ENCODE results near the gene MTUS2. TPM values are rescaled to one million over a fixed set of nuclear protein-coding genes. Genes with fewer than 3 reads are reported as not detected.
"Not testable (repeated sequence)": the region's sequence is repeated elsewhere in the genome, so short reads cannot be mapped to it uniquely, and the experiment has no call there.

Gene MTUS2
- total RNA-seq, 1 donor from 2014 or later: 4.1 TPM

- H3K4me1 Mint-ChIP-seq (ENCODE audit: unreplicated experiment): peaks cover 6% of the 10 kb centered on the region
- H3K36me3 Mint-ChIP-seq: no peaks in the 10 kb centered on the region
Observed at GRCh38 chr13:29383476-29383875, 563.3 kb downstream of the MTUS2 start.

DNA sequence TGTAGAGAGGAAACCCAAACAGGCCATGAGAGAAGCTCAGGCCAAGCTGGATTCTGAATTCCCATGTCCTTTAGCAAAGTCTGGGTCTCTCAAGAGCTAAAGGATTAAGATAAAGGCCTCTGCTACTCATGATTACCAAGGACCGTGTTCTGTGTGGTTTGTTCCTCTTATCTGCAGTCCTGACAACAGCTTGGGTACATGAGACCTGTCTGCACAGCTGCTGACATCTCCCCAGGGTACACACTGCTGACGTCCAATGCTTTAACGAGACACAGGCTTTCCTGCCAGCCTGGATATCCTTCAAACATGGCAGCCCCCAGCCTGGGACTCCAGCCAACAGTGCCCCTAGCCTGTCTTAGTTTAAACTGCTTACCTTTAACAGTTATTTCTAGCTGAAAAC lies 564.3 kb downstream of the MTUS2 start:
- TF ChIP-seq CTCF (conservative IDR thresholded peaks at IDR 0.05): no peak
- Mint-ChIP-seq H3K4me1 (ENCODE audit: unreplicated experiment) (peaks cover 6% of the 10 kb centered on the region), H3K4me3 (no peak overlapping the region), H3K27ac (no peak overlapping the region), H3K9me3 (no peaks in the 10 kb centered on the region), H3K27me3 (no peaks in the 10 kb centered on the region), H3K36me3 (no peaks in the 10 kb centered on the region)
- DNase-seq (ENCODE audit: extremely low spot score, unreplicated experiment): no peak

More at GRCh38 chr13:29383476-29383875, 563.3 kb downstream of the MTUS2 start:
- no peak for TF ChIP-seq CTCF (conservative IDR thresholded peaks at IDR 0.05)
- Mint-ChIP-seq H3K27ac (no peak overlapping the region), H3K9me3 (no peaks in the 10 kb centered on the region), H3K4me3 (no peak overlapping the region), H3K27me3 (no peaks in the 10 kb centered on the region)
- DNase-seq (ENCODE audit: extremely low spot score, unreplicated experiment): no peak

DNA sequence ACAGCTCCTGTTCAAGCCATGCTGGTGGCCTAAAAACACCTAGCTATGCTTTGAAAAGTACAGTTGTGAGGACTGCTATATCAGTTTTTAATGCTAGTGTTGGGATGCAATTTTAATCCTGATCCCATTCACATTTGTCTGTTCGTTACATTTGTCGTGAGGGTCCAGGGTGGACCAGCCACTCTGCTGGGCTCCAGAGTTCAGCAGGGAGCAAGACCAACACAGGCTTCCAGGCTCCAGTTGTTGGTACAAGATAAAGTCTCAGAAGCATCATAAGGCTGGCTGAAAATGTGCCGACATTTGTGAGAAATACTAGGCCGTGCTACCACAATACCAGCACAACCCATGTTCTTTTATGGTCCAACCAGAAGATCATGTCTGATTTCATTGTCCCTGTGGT lies 564.7 kb downstream of the MTUS2 start:
- no peaks in the 10 kb centered on the region for H3K27me3 Mint-ChIP-seq
- H3K9me3 Mint-ChIP-seq: no peaks in the 10 kb centered on the region
- no peak for TF ChIP-seq CTCF (conservative IDR thresholded peaks at IDR 0.05)
- no peaks in the 10 kb centered on the region for H3K36me3 Mint-ChIP-seq
- DNase-seq (ENCODE audit: extremely low spot score, unreplicated experiment): no peak
- H3K4me3 Mint-ChIP-seq: no peak overlapping the region
- peaks cover 6% of the 10 kb centered on the region for H3K4me1 Mint-ChIP-seq (ENCODE audit: unreplicated experiment)
- H3K27ac Mint-ChIP-seq: no peak overlapping the region

- H3K9me3 Mint-ChIP-seq: no peaks in the 10 kb centered on the region
- H3K27ac Mint-ChIP-seq: no peak overlapping the region
- TF ChIP-seq CTCF (conservative IDR thresholded peaks at IDR 0.05): no peak
- no peak overlapping the region for H3K4me3 Mint-ChIP-seq
- H3K4me1 Mint-ChIP-seq (ENCODE audit: unreplicated experiment): peaks cover 6% of the 10 kb centered on the region
- no peaks in the 10 kb centered on the region for H3K36me3 Mint-ChIP-seq
- H3K27me3 Mint-ChIP-seq: no peaks in the 10 kb centered on the region
- no peak for DNase-seq (ENCODE audit: extremely low spot score, unreplicated experiment)
Observed at GRCh38 chr13:29386246-29386645, 566.1 kb downstream of the MTUS2 start.

- not testable (repeated sequence) for H3K27ac Mint-ChIP-seq; H3K9me3 Mint-ChIP-seq; DNase-seq (ENCODE audit: extremely low spot score, unreplicated experiment); H3K4me1 Mint-ChIP-seq (ENCODE audit: unreplicated experiment); H3K4me3 Mint-ChIP-seq; H3K36me3 Mint-ChIP-seq
- H3K27me3 Mint-ChIP-seq: peaks cover 19% of the 10 kb centered on the region
Observed at GRCh38 chr13:29390598-29390997, 570.5 kb downstream of the MTUS2 start.

GRCh38 chr13:29396446-29396845 lies 576.3 kb downstream of the MTUS2 start:
- H3K4me3 Mint-ChIP-seq: no peak overlapping the region
- TF ChIP-seq CTCF (conservative IDR thresholded peaks at IDR 0.05): no peak
- no peak for DNase-seq (ENCODE audit: extremely low spot score, unreplicated experiment)
- no peaks in the 10 kb centered on the region for H3K36me3 Mint-ChIP-seq
- peaks cover 22% of the 10 kb centered on the region for H3K27me3 Mint-ChIP-seq
- H3K4me1 Mint-ChIP-seq (ENCODE audit: unreplicated experiment): no peaks in the 10 kb centered on the region
- no peaks in the 10 kb centered on the region for H3K9me3 Mint-ChIP-seq
- H3K27ac Mint-ChIP-seq: no peak overlapping the region
